Neural progenitor cell (in vitro differentiated cells): Measurements from ENCODE around the gene GPR61. TPM values are rescaled to one million over a fixed set of nuclear protein-coding genes. Genes with fewer than 3 reads are reported as not detected.
A peak's percentile ranks its signal among the peaks of the same experiment; 100 is the strongest.

Experiments
- DNase-seq: peaks from one replicate; pipeline ENCODE4 v3.0.0-alpha.2; 2016; ENCODE audit warnings: low spot score
- H2AFZ ChIP-seq: fragments of 200-600 bp; sonication (generic); replicated peaks from 2 replicates; pipeline ENCODE4 v1.6.1; 2016; ENCODE audit warnings: antibody characterized with exemption
- H3F3A ChIP-seq: fragments of 200-600 bp; sonication (generic); 2 replicates; pipeline ENCODE4 v1.6.1; 2016; ENCODE audit warnings: antibody characterized with exemption, low read depth
- H3K27ac ChIP-seq: fragments of 200-600 bp; sonication (generic); 2 replicates; pipeline ENCODE4 v1.5.1; 2016; ENCODE audit warnings: mild to moderate bottlenecking
- H3K27me3 ChIP-seq: fragments of 200-600 bp; sonication (generic); 2 replicates; pipeline ENCODE4 v1.6.1; 2016; ENCODE audit warnings: mild to moderate bottlenecking, moderate library complexity
- H3K36me3 ChIP-seq: fragments of 200-600 bp; sonication (generic); 2 replicates; pipeline ENCODE4 v1.5.1; 2016
- H3K4me1 ChIP-seq: fragments of 200-600 bp; sonication (generic); 2 replicates; pipeline ENCODE4 v1.6.1; 2016; ENCODE audit warnings: mixed run types
- H3K4me2 ChIP-seq: fragments of 200-600 bp; sonication (generic); 2 replicates; pipeline ENCODE4 v1.6.1; 2016
- H3K4me3 ChIP-seq: fragments of 200-600 bp; sonication (generic); 2 replicates; pipeline ENCODE4 v1.5.1; 2016
- H3K79me2 ChIP-seq: fragments of 200-600 bp; sonication (generic); 2 replicates; pipeline ENCODE4 v1.6.1; 2016; ENCODE audit warnings: low read depth
- H3K9ac ChIP-seq: fragments of 200-600 bp; sonication (generic); 2 replicates; pipeline ENCODE4 v1.6.1; 2016
- H3K9me3 ChIP-seq: fragments of 200-600 bp; sonication (generic); 2 replicates; pipeline ENCODE4 v1.5.1; 2016; ENCODE audit warnings: low read depth
- H4K20me1 ChIP-seq: fragments of 200-600 bp; sonication (generic); 2 replicates; pipeline ENCODE4 v1.6.1; 2016; ENCODE audit warnings: low read depth
- H3K27ac Mint-ChIP-seq: 3 replicates; pipeline ENCODE4 v1.8.0; 2021; ENCODE audit warnings: mixed read lengths
- H3K27me3 Mint-ChIP-seq: 2 replicates; pipeline ENCODE4 v1.8.0; 2022; ENCODE audit warnings: low read depth, mild to moderate bottlenecking, inconsistent platforms, moderate library complexity, mixed read lengths; ENCODE audit not compliant: insufficient read depth
- H3K36me3 Mint-ChIP-seq: 3 replicates; pipeline ENCODE4 v1.8.0; 2021; ENCODE audit warnings: mixed read lengths
- H3K4me1 Mint-ChIP-seq: 3 replicates; pipeline ENCODE4 v1.8.0; 2021; ENCODE audit warnings: mixed read lengths
- H3K4me3 Mint-ChIP-seq: 3 replicates; pipeline ENCODE4 v1.8.0; 2021; ENCODE audit warnings: mild to moderate bottlenecking, moderate library complexity, mixed read lengths
- H3K9me3 Mint-ChIP-seq: 3 replicates; pipeline ENCODE4 v1.8.0; 2020; ENCODE audit warnings: mixed read lengths
- EZH2 ChIP-seq: fragments of 200-600 bp; sonication (generic); IDR thresholded peaks from 2 replicates; pipeline ENCODE4 v1.6.1; 2017; ENCODE audit warnings: antibody characterized with exemption, mild to moderate bottlenecking, moderate library complexity
- EZH2phosphoT487 ChIP-seq: fragments of 200-600 bp; sonication (generic); IDR thresholded peaks from 2 replicates; pipeline ENCODE4 v1.6.1; 2017; ENCODE audit warnings: antibody characterized with exemption
- total RNA-seq: library from RNA; depleted of rRNA; stranded (reverse); fragments of >200 nt; gene quantifications from 2 replicates; pipeline ENCODE4 v1.2.3, GENCODE V29; 2015; ENCODE audit warnings: low replicate concordance
- TF ChIP-seq, protein P1 (sequence below): fragments of 200-600 bp; sonication (generic); IDR thresholded peaks from 2 replicates; pipeline ENCODE4 v1.5.1; 2017; ENCODE audit warnings: antibody characterized with exemption, mild to moderate bottlenecking

The GPR61 gene
- total RNA-seq, 1 donor from 2014 or later: 0.71 TPM

DNA sequence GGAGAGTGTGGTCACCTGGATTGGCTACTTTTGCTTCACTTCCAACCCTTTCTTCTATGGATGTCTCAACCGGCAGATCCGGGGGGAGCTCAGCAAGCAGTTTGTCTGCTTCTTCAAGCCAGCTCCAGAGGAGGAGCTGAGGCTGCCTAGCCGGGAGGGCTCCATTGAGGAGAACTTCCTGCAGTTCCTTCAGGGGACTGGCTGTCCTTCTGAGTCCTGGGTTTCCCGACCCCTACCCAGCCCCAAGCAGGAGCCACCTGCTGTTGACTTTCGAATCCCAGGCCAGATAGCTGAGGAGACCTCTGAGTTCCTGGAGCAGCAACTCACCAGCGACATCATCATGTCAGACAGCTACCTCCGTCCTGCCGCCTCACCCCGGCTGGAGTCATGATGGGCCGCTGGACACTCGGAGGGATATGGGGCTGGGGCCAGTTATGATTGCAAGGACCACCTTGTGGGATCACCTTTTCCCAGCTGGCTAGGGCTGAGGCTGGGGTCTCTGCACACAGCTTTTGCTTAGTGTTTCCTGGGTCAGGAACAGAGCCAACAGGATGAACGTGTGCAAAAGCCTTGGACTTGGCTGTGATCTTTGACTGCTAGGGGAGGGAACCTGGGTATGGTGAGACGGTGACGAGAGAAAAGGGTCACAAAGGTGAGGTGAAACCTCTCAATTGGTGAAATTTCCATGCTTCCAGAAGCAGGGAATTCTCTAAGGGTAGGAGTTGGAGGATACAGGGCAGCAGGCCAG is 4.5 kb downstream of the GPR61 start:
- no peak overlapping the region for H3K4me2 ChIP-seq
- peaks cover 24% of the 10 kb centered on the region for H3K4me1 Mint-ChIP-seq
- DNase-seq: no peak

DNA sequence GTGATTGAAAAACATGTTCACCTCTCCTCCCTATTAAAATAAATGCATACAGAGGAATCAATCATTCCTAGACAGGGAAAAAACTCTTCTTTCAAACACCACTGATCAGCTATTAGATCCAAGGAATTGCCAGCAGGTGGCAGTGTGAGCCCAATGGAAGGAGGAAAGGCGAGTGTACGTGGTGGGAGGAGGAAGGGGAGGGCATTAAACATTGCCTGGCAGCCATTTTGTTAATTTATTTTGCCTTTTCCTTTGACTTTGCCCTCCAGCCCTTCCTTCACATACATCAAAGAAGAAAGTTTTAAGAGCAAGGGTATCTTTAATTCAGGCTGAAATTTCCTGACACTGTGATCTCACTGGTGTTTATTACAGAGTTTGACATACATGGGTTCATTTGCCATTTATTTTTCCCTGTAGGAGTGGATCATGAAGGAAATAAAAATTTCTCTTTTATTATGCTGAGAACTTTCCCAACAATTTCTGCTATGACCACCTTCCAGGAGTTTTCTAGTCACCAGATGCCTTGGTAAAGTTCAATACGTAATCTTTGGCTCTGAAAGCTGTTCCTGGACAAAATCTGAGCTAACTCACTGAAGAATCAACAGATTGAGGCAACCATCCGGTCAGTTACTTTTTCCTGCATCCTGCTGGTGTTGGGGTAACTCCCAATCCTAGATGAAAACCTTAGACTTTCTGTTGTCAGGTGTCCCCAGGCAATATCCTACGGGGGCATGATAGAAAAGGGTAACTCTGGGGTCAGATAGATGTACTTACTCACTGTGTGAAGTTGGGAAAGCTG is 6.8 kb downstream of the GPR61 start:
- H3F3A ChIP-seq: peaks cover 7% of the 10 kb centered on the region
- H3K4me1 ChIP-seq: peaks cover 25% of the 10 kb centered on the region
- H3K4me1 Mint-ChIP-seq: peaks cover 26% of the 10 kb centered on the region
- H3K27me3 Mint-ChIP-seq: peaks cover 6% of the 10 kb centered on the region
- peak; percentile 93 for DNase-seq
- no peaks in the 10 kb centered on the region for H3K9me3 ChIP-seq
- peaks cover under 1% of the 10 kb centered on the region for H3K36me3 Mint-ChIP-seq
- no peaks in the 10 kb centered on the region for H3K27me3 ChIP-seq
- peak overlapping the region; percentile 92 for H3K4me2 ChIP-seq
- H3K36me3 ChIP-seq: no peaks in the 10 kb centered on the region
- H2AFZ ChIP-seq: peak overlapping the region; percentile 91
- H3K27ac Mint-ChIP-seq: peak overlapping the region; percentile 43
- H3K4me3 Mint-ChIP-seq: peak overlapping the region; percentile 93
- H3K79me2 ChIP-seq: peaks cover 45% of the 10 kb centered on the region
- H4K20me1 ChIP-seq: peaks cover 26% of the 10 kb centered on the region
- H3K27ac ChIP-seq: no peak overlapping the region
- H3K9ac ChIP-seq: no peak overlapping the region
- TF ChIP-seq EZH2 (no peak), EZH2phosphoT487 (no peak)
- TF ChIP-seq, protein P1, sequence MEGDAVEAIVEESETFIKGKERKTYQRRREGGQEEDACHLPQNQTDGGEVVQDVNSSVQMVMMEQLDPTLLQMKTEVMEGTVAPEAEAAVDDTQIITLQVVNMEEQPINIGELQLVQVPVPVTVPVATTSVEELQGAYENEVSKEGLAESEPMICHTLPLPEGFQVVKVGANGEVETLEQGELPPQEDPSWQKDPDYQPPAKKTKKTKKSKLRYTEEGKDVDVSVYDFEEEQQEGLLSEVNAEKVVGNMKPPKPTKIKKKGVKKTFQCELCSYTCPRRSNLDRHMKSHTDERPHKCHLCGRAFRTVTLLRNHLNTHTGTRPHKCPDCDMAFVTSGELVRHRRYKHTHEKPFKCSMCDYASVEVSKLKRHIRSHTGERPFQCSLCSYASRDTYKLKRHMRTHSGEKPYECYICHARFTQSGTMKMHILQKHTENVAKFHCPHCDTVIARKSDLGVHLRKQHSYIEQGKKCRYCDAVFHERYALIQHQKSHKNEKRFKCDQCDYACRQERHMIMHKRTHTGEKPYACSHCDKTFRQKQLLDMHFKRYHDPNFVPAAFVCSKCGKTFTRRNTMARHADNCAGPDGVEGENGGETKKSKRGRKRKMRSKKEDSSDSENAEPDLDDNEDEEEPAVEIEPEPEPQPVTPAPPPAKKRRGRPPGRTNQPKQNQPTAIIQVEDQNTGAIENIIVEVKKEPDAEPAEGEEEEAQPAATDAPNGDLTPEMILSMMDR: peak; percentile 91
- peak overlapping the region; percentile 79 for H3K4me3 ChIP-seq
- H3K9me3 Mint-ChIP-seq: no peaks in the 10 kb centered on the region

More for the DNA sequence above, 4.5 kb downstream of the GPR61 start:
- no peaks in the 10 kb centered on the region for H3K27me3 ChIP-seq
- H2AFZ ChIP-seq: no peak overlapping the region
- Mint-ChIP-seq H3K36me3 (no peaks in the 10 kb centered on the region), H3K27ac (peak overlapping the region; percentile 29), H3K4me3 (peak overlapping the region; percentile 56), H3K9me3 (no peaks in the 10 kb centered on the region), H3K27me3 (peaks cover 8% of the 10 kb centered on the region)
- no peak overlapping the region for H3K9ac ChIP-seq
- H3K4me1 ChIP-seq: peaks cover 24% of the 10 kb centered on the region
- peaks cover 2% of the 10 kb centered on the region for H4K20me1 ChIP-seq
- H3F3A ChIP-seq: peaks cover 7% of the 10 kb centered on the region
- H3K36me3 ChIP-seq: no peaks in the 10 kb centered on the region
- peaks cover 22% of the 10 kb centered on the region for H3K79me2 ChIP-seq
- no peak overlapping the region for H3K4me3 ChIP-seq
- TF ChIP-seq, protein P1: no peak
- no peak for TF ChIP-seq EZH2
- TF ChIP-seq EZH2phosphoT487: no peak
- no peaks in the 10 kb centered on the region for H3K9me3 ChIP-seq
- H3K27ac ChIP-seq: no peak overlapping the region

DNA sequence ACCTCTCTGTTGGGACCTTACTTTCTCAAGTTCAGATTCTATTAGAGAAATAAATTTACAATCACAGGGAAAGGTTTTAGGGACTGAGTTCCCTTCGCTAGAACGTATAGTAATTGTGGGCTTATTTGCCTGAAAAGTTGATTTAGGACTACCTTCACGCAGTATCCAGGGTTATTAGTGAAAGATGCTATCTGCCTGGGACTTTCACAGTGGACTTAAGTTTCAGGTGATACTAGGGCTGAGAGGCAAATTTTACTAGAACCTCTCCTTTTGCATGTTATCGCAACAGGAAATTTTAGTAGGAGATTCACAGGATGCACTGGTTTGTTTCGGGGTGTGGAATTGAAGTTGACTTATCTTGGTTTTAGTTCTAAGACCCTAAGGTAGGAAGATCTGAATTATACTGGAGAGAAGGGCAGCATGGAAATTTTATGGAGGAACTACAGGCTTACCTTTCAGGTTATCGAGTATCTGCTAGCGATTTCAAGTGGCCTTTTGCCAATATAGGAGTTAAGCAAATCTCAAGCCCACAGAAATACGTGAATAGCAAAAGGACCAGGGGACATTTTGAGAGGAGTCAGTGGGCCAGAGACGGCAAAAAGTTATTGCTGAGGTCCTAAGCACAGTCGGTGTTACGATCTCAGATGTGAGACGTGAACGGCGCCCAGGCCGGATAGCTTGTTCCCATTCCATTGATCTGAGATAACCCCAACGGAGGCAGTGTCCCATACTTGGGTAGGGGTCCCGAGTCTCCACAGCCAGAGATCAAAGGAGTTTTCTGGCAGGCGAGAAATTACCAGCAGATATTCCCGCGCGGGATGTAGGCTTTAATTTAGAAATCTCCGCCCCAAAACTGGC is 8.0 kb downstream of the GPR61 start:
- no peaks in the 10 kb centered on the region for H3K27me3 ChIP-seq
- peak overlapping the region; percentile 79 for H3K4me3 ChIP-seq
- peaks cover 25% of the 10 kb centered on the region for H3K4me1 ChIP-seq
- TF ChIP-seq EZH2 (no peak), EZH2phosphoT487 (no peak)
- TF ChIP-seq, protein P1: no peak
- peak overlapping the region; percentile 60 for H3K9ac ChIP-seq
- H3K4me2 ChIP-seq: peak overlapping the region; percentile 92
- peaks cover 57% of the 10 kb centered on the region for H3K79me2 ChIP-seq
- DNase-seq: peak; percentile 40
- H3K36me3 ChIP-seq: no peaks in the 10 kb centered on the region
- H3F3A ChIP-seq: peaks cover 7% of the 10 kb centered on the region
- peak overlapping the region; percentile 93 for H3K4me3 Mint-ChIP-seq
- no peak overlapping the region for H3K27ac ChIP-seq
- H3K36me3 Mint-ChIP-seq: peaks cover 3% of the 10 kb centered on the region
- no peaks in the 10 kb centered on the region for H3K9me3 ChIP-seq
- peaks cover 26% of the 10 kb centered on the region for H3K4me1 Mint-ChIP-seq
- peak overlapping the region; percentile 75 for H3K27ac Mint-ChIP-seq
- peak overlapping the region; percentile 71 for H2AFZ ChIP-seq
- H4K20me1 ChIP-seq: peaks cover 37% of the 10 kb centered on the region
- peaks cover 6% of the 10 kb centered on the region for H3K27me3 Mint-ChIP-seq
- no peaks in the 10 kb centered on the region for H3K9me3 Mint-ChIP-seq
